Ramos (cell line): ENCODE measurements around the gene C7orf33.
"Not testable (repeated sequence)": the region's sequence is repeated elsewhere in the genome, so short reads cannot be mapped to it uniquely, and the experiment has no call there.

ENCODE experiments used
- in situ Hi-C: fragments of 300-500 bp; cut with MboI; formaldehyde crosslinking; loops from one replicate; pipeline ENCODE4 v1.14.3; 2022; ENCODE audit warnings: low sequenced_read_pairs; ENCODE audit not compliant: unreplicated experiment

C7orf33 gene

GRCh38 chr7:148575640-148576411 is 14.7 kb upstream of the C7orf33 start:
- in situ Hi-C loops: loop anchor here (5.0 to 10.0 kb wide), 2 partner anchors 199 to 401 kb away; no protein-coding TSS in a partner anchor

- in situ Hi-C loops: loop anchor here (5.0 to 10.0 kb wide), 2 partner anchors 195 to 398 kb away; no protein-coding TSS in a partner anchor
These were observed 11.2 kb upstream of the C7orf33 start for GRCh38 chr7:148579366-148579765.

GRCh38 chr7:148580446-148580845 is 10.1 kb upstream of the C7orf33 start:
- in situ Hi-C loops: no loop called here

DNA sequence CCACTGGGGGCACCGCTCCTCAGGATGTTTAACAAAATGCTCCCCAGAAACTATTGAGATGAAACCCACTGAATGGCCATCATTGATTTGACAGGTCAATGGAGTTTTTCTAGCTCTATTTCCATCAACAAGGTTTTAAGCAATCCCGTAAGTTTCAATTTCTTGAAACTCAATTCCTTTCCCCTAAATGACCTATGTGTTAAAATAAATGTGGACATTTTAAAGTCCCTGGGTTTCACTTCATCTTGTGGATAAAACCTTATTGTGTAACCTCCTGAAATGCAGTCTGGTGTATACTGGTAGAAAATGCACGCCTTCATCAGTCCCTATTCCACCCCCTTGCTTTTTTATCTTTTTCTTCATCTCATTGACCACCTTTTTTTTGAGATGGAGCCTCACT is 8.9 kb upstream of the C7orf33 start:
- in situ Hi-C loops: no loop called here

- in situ Hi-C loops: no loop called here
These were observed 6.3 kb upstream of the C7orf33 start for GRCh38 chr7:148584154-148584827.

DNA sequence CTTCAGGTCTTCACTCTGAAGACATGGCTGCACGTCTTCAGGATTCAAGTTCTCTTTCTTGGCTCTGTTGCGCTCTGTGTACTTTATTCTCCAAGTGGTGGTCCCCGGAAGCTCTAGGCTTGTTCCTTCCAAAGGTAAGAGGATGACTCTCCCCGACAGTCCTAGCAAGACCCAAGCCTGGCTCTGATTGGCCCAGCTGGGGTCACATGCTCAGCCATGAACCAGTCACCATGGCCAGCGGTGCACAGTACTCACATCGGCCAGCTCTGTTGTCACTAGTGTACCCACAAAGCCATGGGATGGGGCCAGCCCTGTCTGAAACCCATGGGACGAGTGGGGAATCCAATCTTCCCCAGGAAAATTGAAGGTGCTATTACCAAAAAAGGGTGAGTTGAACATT is 5.2 kb upstream of the C7orf33 start:
- in situ Hi-C loops: no loop called here

DNA sequence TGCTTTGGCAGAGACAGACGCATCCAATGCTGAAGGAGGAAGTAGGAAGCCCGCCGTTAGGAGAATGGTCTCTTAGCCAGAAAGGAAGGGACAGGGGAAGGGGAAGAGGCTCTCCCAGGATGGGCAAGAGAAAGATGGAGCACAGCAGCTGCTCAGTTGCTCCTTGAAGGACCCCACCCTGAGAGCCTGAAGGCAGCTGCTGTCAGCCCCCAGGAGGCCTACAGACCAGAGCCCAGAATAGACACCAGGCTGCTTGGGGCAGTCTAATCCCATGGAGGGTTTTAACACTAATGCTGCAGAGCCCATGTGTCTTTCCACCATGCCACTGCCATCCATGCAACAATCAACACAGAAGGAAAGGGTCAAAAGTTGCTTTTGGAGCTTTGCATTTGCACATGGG is 3.5 kb upstream of the C7orf33 start:
- in situ Hi-C loops: no loop called here

DNA sequence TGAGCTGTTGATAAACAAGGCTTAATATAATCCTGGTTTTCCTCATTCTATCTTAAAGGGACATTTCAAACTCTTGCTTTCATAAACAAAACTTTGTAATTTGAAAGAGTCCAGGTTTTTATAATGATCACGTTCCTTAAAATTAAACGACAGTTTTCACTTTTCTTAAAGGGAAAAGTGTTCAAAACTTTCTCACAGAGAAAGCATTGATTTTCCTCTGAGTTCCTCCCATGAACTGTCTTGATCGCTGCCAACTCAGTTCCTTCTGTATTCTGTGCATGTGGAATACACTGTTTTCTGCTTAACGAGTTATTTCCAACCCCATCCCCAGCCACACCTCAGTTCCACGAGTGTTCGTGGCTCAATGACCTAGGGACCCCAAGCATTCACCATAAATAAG is 2.4 kb upstream of the C7orf33 start:
- in situ Hi-C loops: no loop called here

DNA sequence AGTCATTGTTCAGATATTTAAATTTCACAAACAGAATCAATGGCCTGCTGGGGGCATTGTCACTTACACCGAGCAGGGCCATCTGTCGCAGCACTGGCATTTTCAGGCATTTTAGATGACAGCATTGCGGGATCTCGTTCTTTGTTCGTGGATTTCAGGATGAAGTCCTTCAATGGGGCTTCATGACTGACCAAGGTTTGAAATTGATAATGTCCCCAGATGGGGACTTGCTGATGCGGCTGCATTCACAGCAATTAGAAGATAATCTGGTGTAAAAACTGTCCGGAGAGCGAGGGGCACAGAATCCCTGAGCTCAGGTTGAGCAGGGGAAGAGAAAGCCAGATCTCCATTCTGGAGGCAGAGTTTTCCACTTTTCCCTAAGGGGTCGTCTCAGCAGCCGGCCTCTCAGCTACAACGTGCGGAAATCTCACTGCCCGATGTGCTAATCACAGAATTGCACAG is 1.9 kb upstream of the C7orf33 start:
- in situ Hi-C loops: no loop called here

- in situ Hi-C loops: no loop called here
These were observed 926 bp upstream of the C7orf33 start for GRCh38 chr7:148589640-148590039.

GRCh38 chr7:148596354-148596753 is 5.8 kb downstream of the C7orf33 start:
- in situ Hi-C loops: not testable (repeated sequence)

DNA sequence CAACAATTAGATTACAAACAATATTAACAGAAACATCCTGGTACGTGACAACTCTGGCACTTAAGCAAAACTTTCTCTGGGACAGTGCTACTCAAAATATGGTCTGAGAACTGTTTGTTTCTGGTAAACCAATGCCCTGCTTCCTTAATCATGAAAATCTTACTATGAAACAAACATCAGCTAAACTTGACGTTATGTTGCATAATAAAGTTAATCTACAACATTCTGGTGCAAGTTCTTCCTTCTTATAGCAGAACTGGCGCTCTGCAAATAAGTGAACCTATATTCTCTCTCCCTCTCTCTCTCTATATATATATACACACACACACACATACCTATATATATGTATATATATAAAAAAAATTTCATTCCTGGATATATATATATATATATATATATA is 7.8 kb downstream of the C7orf33 start:
- in situ Hi-C loops: no loop called here

GRCh38 chr7:148605350-148605749 is 14.8 kb downstream of the C7orf33 start:
- in situ Hi-C loops: no loop called here

DNA sequence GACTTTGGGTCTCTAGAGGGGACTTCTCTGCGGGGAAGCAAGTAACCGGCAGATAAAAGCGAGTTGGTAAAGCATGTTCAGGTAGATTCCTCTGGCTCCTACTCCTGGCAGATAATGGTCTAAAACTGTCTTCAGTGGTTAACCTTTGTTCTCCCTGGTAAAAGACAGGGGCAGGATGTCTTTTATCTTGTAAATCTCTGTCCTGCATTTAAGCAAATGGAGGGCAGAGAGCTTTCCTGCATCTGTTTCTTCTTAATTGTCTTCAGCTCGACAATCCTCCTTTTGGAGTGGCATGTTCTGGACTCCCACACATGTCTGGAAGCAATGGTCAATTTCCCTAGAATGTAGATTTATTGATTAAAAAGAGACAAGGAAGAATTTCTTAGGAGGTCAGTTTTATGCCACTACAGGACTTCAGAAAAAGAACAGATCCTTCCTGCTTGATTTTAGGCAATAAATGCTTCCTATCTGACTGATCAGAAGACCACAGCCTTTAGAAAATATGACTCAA is 16.6 kb downstream of the C7orf33 start:
- in situ Hi-C loops: no loop called here

GRCh38 chr7:148609045-148609725 is 18.6 kb downstream of the C7orf33 start:
- in situ Hi-C loops: no loop called here

DNA sequence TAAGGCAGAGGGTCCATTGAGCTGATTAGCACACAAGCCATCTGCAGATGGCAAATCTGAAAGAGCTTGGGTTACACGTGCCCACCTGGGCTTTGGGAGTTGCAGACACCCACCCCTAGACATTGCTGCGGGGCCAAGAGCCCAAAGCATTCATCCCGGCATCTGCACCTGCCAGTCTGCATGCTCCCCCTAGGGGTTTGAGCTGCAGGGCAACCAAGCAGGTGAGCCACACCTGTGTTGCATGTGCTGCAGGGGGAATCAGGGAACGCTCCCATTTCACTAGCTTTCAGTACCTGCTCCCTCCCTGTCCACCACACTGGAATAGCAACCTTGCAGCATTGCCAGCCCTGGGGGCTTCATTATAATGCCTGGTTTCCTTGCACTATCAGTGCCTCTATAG is 21.1 kb downstream of the C7orf33 start:
- in situ Hi-C loops: no loop called here

- in situ Hi-C loops: no loop called here
These were observed 24.6 kb downstream of the C7orf33 start for GRCh38 chr7:148615085-148615730.

DNA sequence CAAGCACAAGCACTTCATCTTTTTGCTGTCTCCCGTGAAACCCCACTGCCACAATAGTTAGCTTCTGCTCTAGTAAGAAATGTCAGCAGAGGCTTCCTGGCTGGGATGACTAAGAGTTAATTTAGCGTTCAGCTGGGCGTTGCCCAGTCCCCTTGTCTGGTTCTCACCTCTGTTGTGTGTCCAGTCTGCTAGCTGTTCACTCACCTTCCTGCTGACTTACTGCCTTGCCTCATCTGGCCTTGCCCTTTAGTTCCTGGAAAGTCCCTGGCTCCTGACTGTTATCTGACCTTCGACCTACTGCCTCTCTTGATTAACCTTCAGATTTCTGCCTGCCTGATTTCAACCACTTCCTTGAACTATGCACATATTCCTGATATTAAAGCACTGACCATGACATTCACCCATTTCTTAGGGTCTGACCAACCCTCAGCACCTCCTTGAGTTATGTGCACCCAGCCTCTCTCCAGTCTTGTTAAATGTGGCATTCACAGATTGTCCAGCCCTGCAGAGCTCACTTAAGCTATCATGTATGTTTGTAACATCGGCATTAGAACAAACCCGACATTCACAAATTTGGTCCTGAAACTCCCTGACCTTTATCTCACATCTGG is 30.3 kb downstream of the C7orf33 start:
- in situ Hi-C loops: no loop called here

DNA sequence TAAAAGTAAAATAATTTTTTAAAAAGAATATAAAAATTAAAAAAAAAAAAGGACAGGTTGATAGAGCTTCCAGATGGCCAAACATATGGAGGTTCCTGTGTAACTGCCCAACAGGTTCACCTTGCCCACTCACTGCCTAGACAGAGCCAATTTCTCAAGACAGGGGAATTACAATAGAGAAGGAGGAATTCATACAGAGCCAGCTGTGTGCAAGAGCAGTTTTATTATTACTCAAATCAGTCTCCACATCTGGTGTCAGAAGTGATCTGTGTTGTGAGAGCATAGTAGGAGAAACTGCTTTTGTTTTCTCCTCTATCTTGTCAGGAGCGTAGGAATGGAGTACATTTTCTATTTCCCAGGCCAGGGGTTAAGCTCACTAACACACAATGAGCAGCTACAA is 31.0 kb downstream of the C7orf33 start:
- in situ Hi-C loops: no loop called here
